Erythroblast (primary cell): ENCODE data around the gene PRIM2.
"Not testable (repeated sequence)": the region's sequence is repeated elsewhere in the genome, so short reads cannot be mapped to it uniquely, and the experiment has no call there.

Experiments used
- DNase-seq, 2 experiments: peaks; one replicate each; lab custom pipeline; 2025; lab: John Stamatoyannopoulos, UW
- GATA1 ChIP-seq: IDR thresholded peaks from 2 replicates; pipeline ENCODE4 v1.6.1; 2011; ENCODE audit warnings: low read depth, mild to moderate bottlenecking, control low read depth, low read length, moderate library complexity
- POLR2A ChIP-seq: IDR thresholded peaks from 2 replicates; pipeline ENCODE4 v1.6.1; 2011; ENCODE audit warnings: mild to moderate bottlenecking, low read length

The PRIM2 gene

GRCh38 chr6:57301757-57302156 lies 15.7 kb upstream of the PRIM2 start:
- no peak for DNase-seq
- no peak for TF ChIP-seq GATA1
- TF ChIP-seq POLR2A, result no peak

GRCh38 chr6:57302477-57302876 lies 15.0 kb upstream of the PRIM2 start:
- TF ChIP-seq POLR2A (no peak), GATA1 (no peak)
- DNase-seq, result no peak

- peak in 1 of 2 experiments; percentile 3 for DNase-seq
- no peak for TF ChIP-seq POLR2A
- no peak for TF ChIP-seq GATA1
Observed at GRCh38 chr6:57303931-57304681, 13.3 kb upstream of the PRIM2 start.

- DNase-seq, result no peak
- TF ChIP-seq POLR2A, result no peak
- no peak for TF ChIP-seq GATA1
Observed at GRCh38 chr6:57305107-57305506, 12.3 kb upstream of the PRIM2 start.

GRCh38 chr6:57305761-57306160 lies 11.7 kb upstream of the PRIM2 start:
- TF ChIP-seq POLR2A, result no peak
- TF ChIP-seq GATA1, result no peak

GRCh38 chr6:57306273-57306672 lies 11.2 kb upstream of the PRIM2 start:
- DNase-seq, result no peak
- TF ChIP-seq POLR2A (no peak), GATA1 (no peak)

More at GRCh38 chr6:57305761-57306160, 11.7 kb upstream of the PRIM2 start:
- no peak for DNase-seq

- no peak for DNase-seq
Observed at GRCh38 chr6:57307850-57308249, 9.6 kb upstream of the PRIM2 start.

GRCh38 chr6:57308755-57309154 lies 8.7 kb upstream of the PRIM2 start:
- DNase-seq, result not testable (repeated sequence)

More at GRCh38 chr6:57307850-57308249, 9.6 kb upstream of the PRIM2 start:
- TF ChIP-seq POLR2A (no peak), GATA1 (no peak)

GRCh38 chr6:57310095-57310816 lies 7.2 kb upstream of the PRIM2 start:
- not testable (repeated sequence) for DNase-seq

- DNase-seq, result no peak
- TF ChIP-seq GATA1, result no peak
- TF ChIP-seq POLR2A, result no peak
Observed at GRCh38 chr6:57310817-57311157, 6.6 kb upstream of the PRIM2 start.

GRCh38 chr6:57311300-57312003 lies 6.0 kb upstream of the PRIM2 start:
- not testable (repeated sequence) for DNase-seq

GRCh38 chr6:57312004-57312345 lies 5.5 kb upstream of the PRIM2 start:
- DNase-seq, result no peak

GRCh38 chr6:57313009-57313408 lies 4.4 kb upstream of the PRIM2 start:
- no peak for TF ChIP-seq POLR2A
- TF ChIP-seq GATA1, result no peak
- no peak for DNase-seq

More at GRCh38 chr6:57312004-57312345, 5.5 kb upstream of the PRIM2 start:
- TF ChIP-seq GATA1 (no peak), POLR2A (no peak)

GRCh38 chr6:57313711-57314471 lies 3.5 kb upstream of the PRIM2 start:
- TF ChIP-seq POLR2A, result no peak
- no peak for TF ChIP-seq GATA1
- DNase-seq, result no peak
